Loucy (cell line): ENCODE data around the gene ARF1.

ENCODE experiments used
- CTCF ChIP-seq: fragments of 200-600 bp; sonication (generic); conservative IDR thresholded peaks from 2 replicates; pipeline ENCODE4 v1.5.1; 2014; ENCODE audit warnings: mild to moderate bottlenecking, antibody characterized with exemption, low read length
- EZH2phosphoT487 ChIP-seq: fragments of 200-600 bp; IDR thresholded peaks from 2 replicates; pipeline ENCODE4 v1.6.1; 2018; ENCODE audit warnings: antibody characterized with exemption, mild to moderate bottlenecking, moderate library complexity, borderline replicate concordance

GRCh38 chr1:228089519-228090380, 7.2 kb downstream of the ARF1 start:
- TF ChIP-seq CTCF (no peak), EZH2phosphoT487 (no peak)
